Uterus (tissue), 2 donors: Measurements from ENCODE around the gene CCDC141.

ENCODE experiments used
- CTCF ChIP-seq, 4 experiments: fragments of 200-600 bp in 2 of 4; fragments of 450-650 bp in 2 of 4; sonication (generic) in 2 of 4; IDR thresholded peaks; one replicate each; pipeline ENCODE4 v1.5.1; 2016 to 2019; ENCODE audit warnings: antibody characterized with exemption in 4 of 4, mild to moderate bottlenecking in 2 of 4, moderate library complexity in 1 of 4
- POLR2A ChIP-seq, 2 donors: fragments of 450-650 bp; IDR thresholded peaks; one replicate each; pipeline ENCODE4 v1.6.1; 2016; ENCODE audit warnings: antibody characterized with exemption in 2 of 2, mild to moderate bottlenecking in 1 of 2, moderate library complexity in 1 of 2

DNA sequence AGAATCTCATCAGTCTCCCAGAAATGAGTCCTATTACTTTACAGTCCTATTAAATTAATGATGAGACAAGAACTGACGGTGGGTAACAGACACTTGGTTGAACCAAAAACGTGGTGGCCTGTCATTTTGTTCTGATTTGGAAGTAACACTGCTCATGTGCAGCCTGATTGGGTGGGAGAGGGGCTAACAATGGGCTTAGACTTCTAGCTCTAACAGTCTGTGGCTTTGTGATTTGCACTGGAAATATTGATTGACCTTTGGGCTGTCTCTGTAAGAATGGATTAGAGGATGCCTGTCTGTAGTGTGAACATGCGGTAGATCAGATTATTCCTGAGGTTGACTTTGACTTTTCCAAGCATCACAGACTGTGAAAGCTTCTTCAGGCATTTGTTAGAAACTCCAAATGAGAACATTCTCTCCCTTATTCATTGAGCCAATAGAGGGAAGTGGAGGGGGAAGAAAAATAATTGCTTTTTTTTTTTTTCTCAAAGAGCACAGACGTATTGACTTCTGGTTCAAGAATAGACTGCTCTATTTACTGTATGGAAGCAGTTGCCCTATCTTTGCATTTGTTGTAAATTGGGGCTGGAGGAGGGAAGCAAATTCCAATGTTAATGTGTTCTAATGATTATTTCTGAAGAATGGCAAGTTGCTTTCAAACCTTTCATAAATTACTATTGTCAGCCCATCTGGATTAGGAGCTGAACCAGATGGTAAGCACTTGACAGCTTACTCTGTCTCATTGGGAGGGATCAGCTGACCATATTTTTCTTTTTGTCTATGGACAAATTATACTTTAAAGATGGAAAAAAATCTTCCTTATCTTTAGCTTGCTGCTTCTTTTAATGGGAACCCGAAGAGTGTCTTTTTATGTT, 156.9 kb downstream of the CCDC141 start:
- TF ChIP-seq POLR2A (IDR thresholded peaks at IDR 0.05) = no peak
- no peak for TF ChIP-seq CTCF (IDR thresholded peaks at IDR 0.05)
